GM12892 (cell line): Measurements from ENCODE around the gene OTP. TPM values are rescaled to one million over a fixed set of nuclear protein-coding genes. Genes with fewer than 3 reads are reported as not detected.

Experiments
- DNase-seq: peaks from one replicate; pipeline ENCODE4 v3.0.0; 2011; ENCODE audit not compliant: insufficient read length
- FAIRE-seq: peaks from 2 replicates; lab custom pipeline; 2011; peaks lifted over from hg19 to GRCh38; lab: Jason Lieb, UNC
- POLR2A ChIP-seq: IDR thresholded peaks from 2 replicates; pipeline ENCODE4 v1.6.1; 2011; ENCODE audit warnings: low read depth, low read length, control low read depth
- POLR2AphosphoS5 ChIP-seq: IDR thresholded peaks from 2 replicates; pipeline ENCODE4 v1.6.1; 2011; ENCODE audit warnings: low read depth, low read length, control low read depth
- TAF1 ChIP-seq: IDR thresholded peaks from 2 replicates; pipeline ENCODE4 v1.6.1; 2011; ENCODE audit warnings: low read depth, mild to moderate bottlenecking, control low read depth, low read length, borderline replicate concordance
- polyA plus RNA-seq: library from polyadenylated mRNA; unstranded; fragments of >200 nt; gene quantifications from one replicate; pipeline ENCODE4 v1.2.1, GENCODE V29; 2012; ENCODE audit warnings: missing spikeins, inconsistent platforms; ENCODE audit not compliant: missing spikeins

The OTP gene
- polyA plus RNA-seq, result 0.32 TPM

- FAIRE-seq (no peak), DNase-seq (no peak)
- TF ChIP-seq POLR2A, result no peak
- no peak for TF ChIP-seq TAF1
- TF ChIP-seq POLR2AphosphoS5, result no peak
These were observed at the start of gene OTP for GRCh38 chr5:77637998-77638762. OTP (minus strand) TSS chr5:77638713; CDS start chr5:77638549, 164 bp downstream.

- FAIRE-seq (no peak), DNase-seq (no peak)
- TF ChIP-seq TAF1 (no peak), POLR2A (no peak), POLR2AphosphoS5 (no peak)
These were observed 44.7 kb upstream of the OTP start for GRCh38 chr5:77683171-77683732.

DNA sequence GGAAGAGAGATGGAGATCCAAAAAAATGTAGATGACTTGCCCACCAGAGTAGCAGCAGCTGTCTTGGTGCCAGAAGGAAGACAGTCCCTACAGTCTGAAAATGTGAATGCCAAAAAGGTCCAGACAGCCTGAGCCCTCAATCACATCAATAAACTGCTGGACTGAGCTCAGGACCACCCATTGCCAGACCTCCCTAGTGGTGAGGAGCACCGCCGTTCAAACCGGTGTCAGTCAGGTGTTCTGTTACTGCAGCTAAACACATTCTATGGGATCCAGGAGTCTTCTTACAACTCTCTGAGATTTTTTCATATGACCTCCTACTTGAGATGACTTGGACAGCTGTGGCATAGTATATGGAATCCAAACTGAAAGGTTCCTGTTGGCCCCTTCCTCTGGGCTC, 32.0 kb upstream of the OTP start:
- no peak for FAIRE-seq

GRCh38 chr5:77669677-77670076, 31.2 kb upstream of the OTP start:
- FAIRE-seq (no peak), DNase-seq (no peak)
- TF ChIP-seq POLR2AphosphoS5 (no peak), TAF1 (no peak), POLR2A (no peak)

More for the DNA sequence above, 32.0 kb upstream of the OTP start:
- no peak for TF ChIP-seq TAF1
- no peak for TF ChIP-seq POLR2A
- no peak for TF ChIP-seq POLR2AphosphoS5
- no peak for DNase-seq

DNA sequence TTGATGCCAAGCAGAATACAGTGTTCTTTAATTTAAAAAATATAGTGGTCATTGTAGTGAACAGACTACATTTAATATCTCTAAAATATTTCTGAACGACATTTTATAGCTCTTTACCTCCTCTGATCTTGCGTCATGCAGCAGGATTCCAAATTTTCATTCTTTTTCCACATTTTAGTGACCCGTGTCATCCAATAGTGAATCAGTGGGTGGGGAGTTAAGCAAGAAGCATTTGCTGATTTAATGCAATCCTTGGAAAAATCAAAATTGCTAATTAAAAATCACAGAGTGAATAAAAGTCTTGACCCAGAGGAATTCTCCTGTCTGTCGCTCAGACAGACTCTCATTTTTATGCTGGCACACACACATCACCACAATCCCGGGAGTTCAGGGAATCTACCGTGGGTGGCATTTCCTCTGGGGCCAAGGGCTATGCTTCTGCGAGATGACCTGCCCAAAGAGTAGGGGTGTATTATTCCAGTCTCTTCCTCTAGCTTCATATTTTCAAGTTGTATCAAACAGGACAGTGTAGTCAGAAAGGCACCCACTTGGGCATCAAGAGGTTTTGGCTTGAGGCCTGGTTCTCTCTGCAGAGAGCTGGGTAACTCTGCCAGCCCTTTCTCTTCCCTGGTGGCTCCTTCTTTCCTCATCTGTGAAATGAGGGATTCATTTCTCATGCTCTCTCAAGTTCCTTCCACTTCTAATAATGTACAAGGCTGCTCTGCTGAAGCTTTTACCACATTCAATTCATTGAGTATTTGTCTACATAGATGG, 24.8 kb upstream of the OTP start:
- FAIRE-seq (no peak), DNase-seq (no peak)
- TF ChIP-seq TAF1, result no peak
- TF ChIP-seq POLR2A, result no peak
- no peak for TF ChIP-seq POLR2AphosphoS5

GRCh38 chr5:77662635-77663034, 24.1 kb upstream of the OTP start:
- no peak for TF ChIP-seq TAF1
- TF ChIP-seq POLR2AphosphoS5, result no peak
- TF ChIP-seq POLR2A, result no peak
- no peak for DNase-seq
- no peak for FAIRE-seq

GRCh38 chr5:77658662-77659061, 20.1 kb upstream of the OTP start:
- FAIRE-seq, result no peak
- no peak for TF ChIP-seq POLR2A
- no peak for TF ChIP-seq TAF1
- no peak for TF ChIP-seq POLR2AphosphoS5
- DNase-seq, result no peak

GRCh38 chr5:77651343-77651742, 12.8 kb upstream of the OTP start:
- TF ChIP-seq POLR2AphosphoS5, result no peak
- TF ChIP-seq POLR2A, result no peak
- TF ChIP-seq TAF1, result no peak
- FAIRE-seq, result no peak
- DNase-seq, result no peak

DNA sequence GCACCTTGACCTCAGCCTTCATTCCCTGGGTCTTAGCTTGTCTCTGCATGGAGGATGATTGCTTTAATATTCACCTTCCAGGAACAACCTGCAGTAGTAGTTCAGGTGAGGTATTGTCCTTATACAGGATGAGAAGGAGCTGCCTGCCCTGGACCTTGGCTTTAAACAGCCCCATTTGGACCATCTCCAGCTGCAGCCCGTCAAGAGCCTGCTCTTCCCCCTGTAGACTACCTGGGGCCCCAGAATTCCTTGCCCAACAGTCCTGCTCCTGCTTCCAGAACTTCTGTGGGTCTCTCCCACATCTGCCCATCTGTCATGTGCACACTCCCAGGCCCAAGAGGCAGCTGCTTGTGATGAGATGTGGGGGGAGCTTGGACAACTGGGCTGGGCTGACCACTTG, 12.2 kb upstream of the OTP start:
- no peak for DNase-seq
- TF ChIP-seq TAF1, result no peak
- no peak for TF ChIP-seq POLR2A
- TF ChIP-seq POLR2AphosphoS5, result no peak
- FAIRE-seq, result no peak

DNA sequence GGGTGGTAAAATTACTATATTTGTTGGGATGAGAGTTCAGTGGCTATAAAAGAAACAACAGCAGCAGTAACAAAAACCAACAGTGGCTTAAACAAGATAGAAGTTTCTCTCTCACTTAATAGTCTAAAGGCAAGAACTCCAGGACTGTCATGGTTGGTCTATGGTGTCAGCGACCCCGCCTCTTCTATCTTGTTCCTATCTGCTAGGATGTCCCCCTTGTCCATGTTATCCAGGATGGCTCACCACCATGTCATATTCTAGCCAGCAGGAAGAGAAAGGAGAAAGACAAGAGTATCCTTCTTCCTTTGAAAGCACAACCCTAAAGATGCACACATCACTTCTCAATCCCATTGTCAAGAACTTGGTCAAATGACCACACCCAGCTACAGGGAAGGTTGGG, 11.3 kb upstream of the OTP start:
- no peak for FAIRE-seq
- TF ChIP-seq POLR2AphosphoS5, result no peak
- no peak for TF ChIP-seq TAF1
- TF ChIP-seq POLR2A, result no peak
- DNase-seq, result no peak

DNA sequence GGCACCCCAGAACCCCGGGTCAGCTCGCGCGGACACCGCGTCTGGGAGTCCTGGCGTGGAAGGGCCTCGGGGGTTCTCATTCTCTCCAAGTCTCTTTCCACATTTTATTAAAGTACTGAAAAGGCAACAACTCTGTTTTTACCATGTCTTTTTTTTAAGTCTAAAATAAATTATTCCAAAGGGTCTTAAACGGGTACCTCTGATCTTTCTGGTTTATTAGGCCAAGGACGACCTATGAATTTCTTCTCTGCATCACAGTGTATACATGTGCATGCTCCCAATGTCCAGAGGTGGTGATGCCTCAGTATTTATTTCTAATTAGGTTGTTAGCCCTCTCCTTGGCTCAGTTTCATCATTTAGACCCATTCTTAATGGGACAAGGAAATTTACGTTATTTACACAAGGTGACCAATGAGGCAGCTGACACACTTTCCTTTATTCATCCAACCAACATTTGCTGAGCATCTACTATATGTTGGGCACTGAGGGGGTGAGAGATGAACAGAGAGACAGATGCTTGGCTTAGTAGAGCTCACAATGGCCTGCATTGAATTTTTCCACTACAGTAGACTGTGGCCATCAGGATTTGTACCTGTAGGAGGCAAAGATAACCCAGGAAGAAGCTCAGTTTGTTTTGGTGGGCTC, 7.6 kb upstream of the OTP start:
- peak; percentile 64 for FAIRE-seq

More for the DNA sequence above, 7.6 kb upstream of the OTP start:
- DNase-seq, result no peak
- TF ChIP-seq POLR2AphosphoS5 (no peak), POLR2A (no peak), TAF1 (no peak)
